Measurements from ENCODE around the gene RHEBL1. TPM values are rescaled to one million over a fixed set of nuclear protein-coding genes. Genes with fewer than 3 reads are reported as not detected.

RHEBL1 gene
- total RNA-seq, 1 donor from 2014 or later: not detected

DNA sequence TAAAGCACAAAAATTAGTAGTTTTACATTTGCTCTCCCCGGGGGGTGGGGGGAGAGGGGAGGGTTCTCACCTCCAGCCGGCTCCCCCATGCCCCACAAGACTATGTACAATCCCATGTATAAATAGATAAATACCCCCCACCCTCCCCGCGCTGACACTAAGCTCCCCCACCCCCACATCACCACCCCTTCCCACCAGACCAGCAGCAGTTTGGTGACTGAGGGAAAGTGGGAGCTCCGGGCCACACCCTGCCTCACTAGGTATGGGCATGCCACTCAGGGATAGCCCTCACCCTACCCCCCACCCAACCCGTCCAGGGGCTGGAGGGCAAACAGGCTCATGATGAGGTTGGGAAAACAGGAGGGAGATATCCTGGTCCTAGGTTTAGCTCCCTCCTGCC lies 49.3 kb downstream of the RHEBL1 start:
- no peak for DNase-seq (ENCODE audit: low spot score)

DNA sequence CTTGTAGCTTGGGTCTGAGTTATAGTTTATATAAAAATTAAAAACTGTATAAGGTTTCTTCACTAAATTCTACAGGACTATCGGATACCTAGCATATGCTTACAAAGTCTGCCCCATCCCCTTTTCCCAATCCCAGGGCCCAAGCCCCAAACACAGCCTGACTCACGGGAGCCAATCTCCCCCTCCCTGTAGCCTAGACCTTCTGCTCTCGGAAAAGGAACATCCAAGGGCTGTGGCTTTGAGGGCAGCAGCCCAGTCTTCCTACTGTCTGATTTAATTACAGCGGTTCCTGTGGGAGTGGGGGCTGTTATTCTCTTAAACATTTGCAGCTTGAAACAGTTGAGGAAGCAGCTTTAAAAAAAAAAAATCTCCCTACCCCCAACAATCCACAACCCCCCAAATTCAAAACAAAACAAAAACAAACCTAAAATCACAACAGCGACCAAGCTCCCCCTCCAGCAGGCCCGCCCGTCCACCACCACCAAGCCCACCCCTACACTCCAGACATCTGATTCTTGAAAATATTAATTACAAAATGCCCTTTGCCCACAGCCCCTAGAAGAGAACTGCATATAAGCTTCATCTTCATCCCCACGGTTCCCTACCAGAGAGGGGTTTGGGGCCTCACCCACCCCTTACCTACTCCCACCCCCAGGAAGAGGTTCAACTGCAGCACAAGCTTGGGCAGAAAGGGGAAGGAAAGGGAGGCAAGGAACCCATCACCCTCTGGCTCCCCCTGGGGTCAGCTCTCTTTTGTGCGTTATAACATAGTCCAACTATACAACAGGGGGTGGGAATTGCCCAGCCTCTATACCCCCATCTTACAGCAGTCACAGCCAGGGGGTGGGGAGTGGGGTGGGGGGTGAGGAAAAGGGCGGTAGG lies 50.1 kb downstream of the RHEBL1 start:
- no peak for DNase-seq (ENCODE audit: low spot score)

DNA sequence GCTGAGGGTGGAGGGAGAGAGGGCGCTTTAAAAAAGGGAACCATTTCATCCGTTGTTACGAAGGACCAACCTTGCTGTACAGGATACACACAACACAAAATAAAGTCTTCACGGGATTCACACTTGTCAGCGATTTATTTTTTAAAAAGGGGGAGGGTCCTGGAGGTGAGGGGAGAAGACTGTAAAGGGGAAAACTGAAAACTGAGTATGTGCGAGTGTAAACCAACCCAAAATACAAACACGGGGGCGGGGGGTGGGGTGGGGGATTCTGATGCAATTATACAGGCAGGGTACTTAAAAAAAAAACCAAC lies 50.7 kb downstream of the RHEBL1 start:
- no peak for DNase-seq (ENCODE audit: low spot score)

DNA sequence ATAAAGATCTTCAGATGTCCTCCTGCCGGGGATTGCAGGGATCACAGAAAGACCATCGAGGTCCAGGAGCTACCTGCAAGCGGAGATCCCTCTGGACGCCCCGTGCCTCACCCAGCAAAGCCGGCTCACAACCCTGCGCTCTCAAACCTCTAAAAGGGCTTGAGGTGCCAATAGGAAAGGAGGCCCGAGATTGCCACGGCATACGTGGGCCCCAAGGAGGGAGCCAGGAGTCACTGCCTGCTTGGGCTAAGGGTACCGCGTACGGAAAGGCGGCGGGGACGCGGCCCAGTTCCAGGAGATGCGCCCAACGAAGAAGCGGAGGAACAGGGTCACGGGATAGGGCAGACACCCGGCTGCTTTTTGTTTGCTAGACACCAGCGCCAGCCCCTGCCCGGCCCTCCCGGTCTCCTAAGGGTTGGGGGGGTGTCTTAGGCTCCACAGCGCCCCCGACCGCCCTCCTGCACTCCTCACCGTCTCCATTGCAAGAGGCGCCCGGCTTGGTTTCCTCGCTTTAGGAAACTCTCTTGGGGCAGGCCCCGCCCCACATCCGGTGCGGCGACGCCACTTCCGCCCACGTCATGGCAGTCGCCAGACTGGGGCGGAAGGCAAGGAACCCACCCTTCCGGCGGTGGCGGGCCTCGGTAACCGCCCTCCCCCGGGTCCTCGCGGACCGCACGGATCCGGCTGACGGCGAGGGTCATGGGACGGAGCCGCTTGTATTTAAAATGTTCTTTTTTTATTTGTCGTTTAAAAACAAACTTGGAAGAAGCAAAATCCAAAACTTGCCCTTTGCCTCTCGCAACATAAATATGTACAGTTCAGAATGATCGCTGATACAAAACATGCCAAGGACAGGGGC lies 51.3 kb downstream of the RHEBL1 start, which contains the start of gene PRKAG1:
Gene PRKAG1, minus strand, starts transcription at position 516 of the 859 bp plus-strand sequence. Its CDS starts 36 bp downstream, at position 480.
- DNase-seq (ENCODE audit: low spot score): peak; percentile 97

DNA sequence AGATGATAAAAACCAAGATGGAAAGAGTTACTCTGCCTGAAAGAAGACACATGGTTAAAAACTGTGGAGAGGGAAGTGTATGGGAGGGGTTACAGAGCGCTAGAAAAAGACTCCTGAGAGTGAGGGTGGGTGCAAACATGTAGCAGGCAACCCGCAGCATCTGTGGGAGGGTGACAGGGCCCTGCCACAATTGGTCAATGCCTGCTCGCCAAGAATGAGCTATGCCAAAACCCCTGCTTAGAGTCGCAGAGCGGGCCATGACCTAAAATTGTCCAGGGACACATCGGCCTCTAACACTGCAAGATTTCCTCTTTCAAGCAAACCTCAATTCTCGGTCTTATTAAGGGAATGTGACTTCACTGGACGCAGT lies 51.9 kb downstream of the RHEBL1 start:
- no peak for DNase-seq (ENCODE audit: low spot score)

DNA sequence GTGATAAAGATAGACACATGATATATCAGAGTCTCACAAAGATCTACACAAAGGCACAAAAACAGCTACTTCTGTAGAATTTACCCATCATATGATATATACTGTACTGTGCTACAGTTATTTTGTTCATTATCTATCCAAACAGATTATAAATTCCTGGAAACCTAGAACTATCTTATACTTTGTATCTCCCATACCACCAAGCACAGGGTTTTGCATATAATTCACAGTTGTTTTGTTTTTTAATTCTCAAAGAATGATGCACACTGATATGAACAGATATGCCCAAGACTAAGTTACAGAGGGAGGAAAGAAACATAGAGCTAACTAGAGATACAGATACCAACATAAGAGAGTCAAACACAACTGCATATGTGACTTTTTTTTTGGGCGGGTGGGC lies 54.6 kb downstream of the RHEBL1 start:
- DNase-seq (ENCODE audit: low spot score): no peak

Other genes with a start within 250 kb of the RHEBL1 start
- 71.7 TPM for gene DDX23, start 217.8 kb downstream of the RHEBL1 start, total RNA-seq
- gene RND1, start 204.1 kb downstream of the RHEBL1 start, total RNA-seq: 1.9 TPM
- 24.9 TPM for gene FKBP11, start 144.5 kb downstream of the RHEBL1 start, total RNA-seq
- gene ARF3, start 112.5 kb downstream of the RHEBL1 start, total RNA-seq: 164 TPM
- gene WNT10B, start 98.2 kb downstream of the RHEBL1 start, total RNA-seq: 2.0 TPM
- gene WNT1, start 91.7 kb downstream of the RHEBL1 start, total RNA-seq: not detected
- gene DDN, start 70.6 kb downstream of the RHEBL1 start, total RNA-seq: 0.10 TPM
- gene PRKAG1, start 51.2 kb downstream of the RHEBL1 start, total RNA-seq: 72.6 TPM
- gene KMT2D, start 9.2 kb downstream of the RHEBL1 start, total RNA-seq: 115 TPM
- 0.70 TPM for gene DHH, start 24.8 kb upstream of the RHEBL1 start, total RNA-seq
- gene LMBR1L, start 40.9 kb upstream of the RHEBL1 start, total RNA-seq: 85.7 TPM
- 496 TPM for gene TUBA1B, start 61.4 kb upstream of the RHEBL1 start, total RNA-seq
- 107 TPM for gene TUBA1A, start 119.1 kb upstream of the RHEBL1 start, total RNA-seq
- 201 TPM for gene TUBA1C, start 195.1 kb upstream of the RHEBL1 start, total RNA-seq
- gene PRPH, start 225.2 kb upstream of the RHEBL1 start, total RNA-seq: 1.7 TPM